Endothelial cell of umbilical vein (primary cell): ENCODE results near the gene GRIK3. TPM values are rescaled to one million over a fixed set of nuclear protein-coding genes. Genes with fewer than 3 reads are reported as not detected.

Source experiments
- BruUV-seq: library from RNA; stranded (reverse); fragments of 400-500 nt; replicated peaks from 2 replicates; lab custom pipeline; 2021; lab: Mats Ljungman, UMichigan
- CTCF ChIA-PET: fragments of 300-600, 350-600 bp; sonication (Branson Sonifier 250); formaldehyde crosslinking; loops from one replicate; lab custom pipeline; 2021; ENCODE audit warnings: antibody characterized with exemption, inconsistent platforms; lab: Charles Lee
- POLR2A ChIA-PET: fragments of 300-600, 350-600 bp; sonication (Branson Sonifier 250); formaldehyde crosslinking; loops from one replicate; lab custom pipeline; 2021; ENCODE audit warnings: antibody characterized with exemption, inconsistent platforms; lab: Charles Lee
- DNase-seq: peaks from one replicate; pipeline ENCODE4 v3.0.0-alpha.2; 2011; ENCODE audit warnings: low read depth, low spot score
- FAIRE-seq: peaks from 2 replicates; lab custom pipeline; 2011; peaks lifted over from hg19 to GRCh38; lab: Jason Lieb, UNC
- H2AFZ ChIP-seq: 2 replicates; pipeline ENCODE4 v1.6.0; 2012; ENCODE audit warnings: low read depth, low read length, control low read depth, inconsistent platforms
- H3K27ac ChIP-seq: 2 replicates; pipeline ENCODE4 v1.5.1; 2011; ENCODE audit warnings: low read depth, mild to moderate bottlenecking, control low read depth, low read length, moderate library complexity; ENCODE audit not compliant: insufficient read depth
- H3K27me3 ChIP-seq, 2 experiments: 2 replicates each; pipeline versions ENCODE4 v1.6.0 to v1.6.1; 2011; ENCODE audit warnings: low read length in 2 of 2, mixed read lengths in 1 of 2; ENCODE audit not compliant: control insufficient read depth in 2 of 2, insufficient read depth in 2 of 2
- H3K36me3 ChIP-seq, 2 experiments: 2 replicates in 1 of 2; 3 replicates in 1 of 2; pipeline ENCODE4 v1.5.1; 2011; ENCODE audit warnings: low read length in 2 of 2, mild to moderate bottlenecking in 1 of 2, moderate library complexity in 1 of 2; ENCODE audit not compliant: control insufficient read depth in 2 of 2, insufficient read depth in 2 of 2; ENCODE audit errors: extremely low read depth in 1 of 2
- H3K4me1 ChIP-seq: 3 replicates; pipeline ENCODE4 v1.5.1; 2011; ENCODE audit warnings: mild to moderate bottlenecking, low read length; ENCODE audit not compliant: control insufficient read depth, insufficient read depth; ENCODE audit errors: extremely low read depth
- H3K4me2 ChIP-seq: 2 replicates; pipeline ENCODE4 v1.6.1; 2011; ENCODE audit warnings: low read length, control low read depth, mixed read lengths; ENCODE audit not compliant: insufficient read depth
- H3K4me3 ChIP-seq, 3 experiments: fragments of 200-600 bp in 1 of 3; sonication (generic), shearing (Covaris generic) in 1 of 3; replicated peaks in 1 of 3; 2 replicates each; pipeline ENCODE4 v1.5.1; 2011 to 2016; ENCODE audit warnings: control low read depth in 3 of 3, low read length in 3 of 3, mild to moderate bottlenecking in 2 of 3, inconsistent platforms in 1 of 3, low read depth in 1 of 3, moderate library complexity in 1 of 3; ENCODE audit not compliant: insufficient read depth in 1 of 3
- H3K79me2 ChIP-seq: 2 replicates; pipeline ENCODE4 v1.6.0; 2012; ENCODE audit warnings: low read length, inconsistent platforms; ENCODE audit not compliant: control insufficient read depth, insufficient read depth
- H3K9ac ChIP-seq: replicated peaks from 2 replicates; pipeline ENCODE3; 2011; ENCODE audit warnings: low read length, control low read depth; ENCODE audit not compliant: insufficient read depth; ENCODE audit errors: extremely low read depth
- H3K9me1 ChIP-seq: replicated peaks from 3 replicates; pipeline ENCODE4 v1.6.0; 2011; ENCODE audit warnings: mild to moderate bottlenecking, low read length; ENCODE audit not compliant: control insufficient read depth, insufficient read depth; ENCODE audit errors: extremely low read depth
- H3K9me3 ChIP-seq: replicated peaks from 2 replicates; pipeline ENCODE4 v1.5.1; 2012; ENCODE audit warnings: low read length, inconsistent platforms; ENCODE audit not compliant: control insufficient read depth, insufficient read depth
- H4K20me1 ChIP-seq: replicated peaks from 2 replicates; pipeline ENCODE3; 2011; ENCODE audit warnings: mild to moderate bottlenecking, low read length; ENCODE audit not compliant: control insufficient read depth, insufficient read depth; ENCODE audit errors: extremely low read depth
- CTCF ChIP-seq, 2 donors: IDR thresholded peaks; 1 replicate in 1 of 2; 2 replicates in 1 of 2; pipeline ENCODE4 v1.5.1; 2011; ENCODE audit warnings: low read length in 2 of 2, mild to moderate bottlenecking in 2 of 2, moderate library complexity in 2 of 2, control low read depth in 1 of 2, inconsistent platforms in 1 of 2, low read depth in 1 of 2; ENCODE audit not compliant: insufficient read depth in 1 of 2; ENCODE audit errors: extremely low read depth in 1 of 2
- EZH2 ChIP-seq: IDR thresholded peaks from 2 replicates; pipeline ENCODE4 v1.6.1; 2012; ENCODE audit warnings: borderline replicate concordance, low read depth, mild to moderate bottlenecking, moderate library complexity, low read length, inconsistent platforms; ENCODE audit not compliant: severe bottlenecking
- FOS ChIP-seq: IDR thresholded peaks from 2 replicates; pipeline ENCODE4 v1.6.1; 2011; ENCODE audit warnings: mild to moderate bottlenecking, low read length, moderate library complexity, borderline replicate concordance; ENCODE audit not compliant: insufficient read depth
- GATA2 ChIP-seq: IDR thresholded peaks from 2 replicates; pipeline ENCODE4 v1.7.0; 2011; ENCODE audit warnings: low read depth, mild to moderate bottlenecking, moderate library complexity, mixed read lengths, low read length; ENCODE audit not compliant: insufficient read length, insufficient read depth
- JUN ChIP-seq: IDR thresholded peaks from 2 replicates; pipeline ENCODE4 v1.6.1; 2011; ENCODE audit warnings: borderline replicate concordance, low read depth; ENCODE audit not compliant: insufficient read length, insufficient read depth
- MAX ChIP-seq: IDR thresholded peaks from 2 replicates; pipeline ENCODE4 v1.6.1; 2011; ENCODE audit not compliant: insufficient read depth, insufficient read length
- MYC ChIP-seq: IDR thresholded peaks from one replicate; pipeline ENCODE4 v1.6.1; 2011; ENCODE audit warnings: mild to moderate bottlenecking, low read depth, low read length
- POLR2A ChIP-seq: IDR thresholded peaks from 2 replicates; pipeline ENCODE4 v1.6.1; 2012; ENCODE audit warnings: low read depth, mild to moderate bottlenecking, control low read depth, low read length
- POLR2AphosphoS5 ChIP-seq: IDR thresholded peaks from 2 replicates; pipeline ENCODE4 v1.6.1; 2012; ENCODE audit warnings: low read depth, mild to moderate bottlenecking, control low read depth, low read length, moderate library complexity; ENCODE audit not compliant: insufficient read depth
- dilution Hi-C: fragments of 300-500 bp; cut with MboI; formaldehyde crosslinking; loops from one replicate; pipeline ENCODE4 v1.15.0; 2019; ENCODE audit warnings: low sequenced_read_pairs; ENCODE audit not compliant: extremely low pct_ligation_motif_present
- intact Hi-C: fragments of 100-400 bp; cut with micrococcal nuclease; formaldehyde crosslinking; loops from one replicate; pipeline ENCODE4 v1.10.0; 2022
- polyA plus RNA-seq, 4 experiments: library from polyadenylated mRNA; depleted of rRNA in 3 of 4; stranded (reverse) in 3 of 4; unstranded in 1 of 4; fragments of >200 nt; gene quantifications; 2 replicates each; pipeline versions ENCODE4 v1.2.1 to v1.2.3, GENCODE V29; 2011 to 2012; ENCODE audit warnings: missing spikeins in 1 of 4
- total RNA-seq: library from RNA; stranded (reverse); gene quantifications from 2 replicates; pipeline ENCODE4 v1.2.3, GENCODE V29; 2021

The GRIK3 gene
- total and polyA plus RNA-seq, 2 donors (not counting 3 experiments of a cell fraction or from before 2014, with no cell fraction given), result not detected

GRCh38 chr1:36784147-36784859, 250.0 kb downstream of the GRIK3 start:
- intact Hi-C loops (no loop called here), dilution Hi-C loops (no loop called here)
- Histone ChIP-seq H3K36me3 (no peaks in the 10 kb centered on the region), H3K9me3 (no peaks in the 10 kb centered on the region), H3K9ac (no peak overlapping the region), H3K4me1 (no peaks in the 10 kb centered on the region), H3K79me2 (no peaks in the 10 kb centered on the region), H2AFZ (no peak overlapping the region), H3K9me1 (no peaks in the 10 kb centered on the region), H4K20me1 (no peaks in the 10 kb centered on the region), H3K27ac (no peak overlapping the region), H3K4me2 (no peak overlapping the region), H3K4me3 (no peak overlapping the region), H3K27me3 (no peaks in the 10 kb centered on the region)
- no peak for TF ChIP-seq FOS
- no peak for TF ChIP-seq EZH2
- TF ChIP-seq MYC, result no peak
- TF ChIP-seq CTCF (IDR thresholded peaks at IDR 0.05; ENCODE audit: extremely low read depth in 1 of 2, insufficient read depth in 1 of 2, low read depth in 1 of 2, low read length in 2 of 2), result no peak
- no peak for TF ChIP-seq POLR2AphosphoS5
- TF ChIP-seq JUN, result no peak
- TF ChIP-seq GATA2, result no peak
- no peak for TF ChIP-seq MAX
- TF ChIP-seq POLR2A, result no peak
- ChIA-PET CTCF (no interaction called here), POLR2A (no interaction called here)
- no peak for FAIRE-seq
- DNase-seq, result no peak
- BruUV-seq, result no TSS peak
